ENCODE measurements around the gene SFSWAP.

GRCh38 chr12:131745706-131746105 lies 34.8 kb downstream of the SFSWAP start:
- no peak for TF ChIP-seq CTCF (IDR thresholded peaks at IDR 0.05)
- TF ChIP-seq POLR2AphosphoS5 (IDR thresholded peaks at IDR 0.05), result no peak
- TF ChIP-seq EP300 (IDR thresholded peaks at IDR 0.05), result no peak
- TF ChIP-seq POLR2A (IDR thresholded peaks at IDR 0.05), result no peak

All from sigmoid colon (tissue), 4 donors.